Aorta (tissue), 5 donors: ENCODE data around the gene TGFB2. TPM values are rescaled to one million over a fixed set of nuclear protein-coding genes. Genes with fewer than 3 reads are reported as not detected.
"Not testable (repeated sequence)": the region's sequence is repeated elsewhere in the genome, so short reads cannot be mapped to it uniquely, and the experiment has no call there.

Experiments used
- ATAC-seq: fragments of 200-7000 bp; cut with Tn5 transposase; one replicate; pipeline ENCODE4 v1.9.1; 2022; ENCODE audit warnings: moderate library complexity; ENCODE audit not compliant: low FRiP score
- DNase-seq, 2 donors: peaks; one replicate each; pipeline ENCODE4 v3.0.0-alpha.2; 2020
- H3K27ac ChIP-seq, 2 donors: one replicate each; pipeline ENCODE4 v1.5.1; 2013; ENCODE audit warnings: low read length in 2 of 2, mild to moderate bottlenecking in 2 of 2, moderate library complexity in 2 of 2, control low read depth in 1 of 2, inconsistent platforms in 1 of 2, low read depth in 1 of 2
- H3K27me3 ChIP-seq, 2 donors: one replicate each; pipeline ENCODE4 v1.6.1; 2013; ENCODE audit warnings: control low read depth in 1 of 2, low read length in 1 of 2, mild to moderate bottlenecking in 1 of 2, moderate library complexity in 1 of 2; ENCODE audit not compliant: insufficient read depth in 2 of 2, control insufficient read depth in 1 of 2
- H3K36me3 ChIP-seq, 2 donors: one replicate each; pipeline ENCODE4 v1.6.1; 2013; ENCODE audit warnings: control low read depth in 1 of 2, low read length in 1 of 2, mild to moderate bottlenecking in 1 of 2; ENCODE audit not compliant: insufficient read depth in 2 of 2, control insufficient read depth in 1 of 2
- H3K4me1 ChIP-seq, 2 donors: one replicate each; pipeline ENCODE4 v1.6.1; 2013; ENCODE audit warnings: low read length in 2 of 2, control low read depth in 1 of 2, mild to moderate bottlenecking in 1 of 2, moderate library complexity in 1 of 2; ENCODE audit not compliant: insufficient read depth in 2 of 2, control insufficient read depth in 1 of 2
- H3K4me3 ChIP-seq, 2 donors: one replicate each; pipeline ENCODE4 v1.5.1; 2013; ENCODE audit warnings: low read length in 2 of 2, control low read depth in 1 of 2, mild to moderate bottlenecking in 1 of 2
- H3K9me3 ChIP-seq: one replicate; pipeline ENCODE4 v1.6.1; 2013; ENCODE audit warnings: mild to moderate bottlenecking, low read length; ENCODE audit not compliant: control insufficient read depth
- WGBS, 2 donors: extraction: QIAGEN DNeasy Blood & Tissue Kit; methylation state at CpG; one replicate each; pipeline ENCODE4 v1.1.7; 2013; 5-methylcytosine and 5-hydroxymethylcytosine counted together
- intact Hi-C, 2 donors: fragments of 100-400 bp; cut with DNase I; formaldehyde crosslinking; loops; one replicate each; pipeline versions ENCODE4 v1.14.2 to v1.15.0; 2022
- polyA plus RNA-seq, 2 donors: library from polyadenylated mRNA; stranded (reverse); fragments of 200-250 nt; gene quantifications; one replicate each; pipeline ENCODE4 v1.2.3, GENCODE V29; 2013
- total RNA-seq, 2 donors: library from RNA; stranded (reverse); fragmentation: NEBNext Ultra II Directional; extraction: Animal tissue kit (Norgen Biotek cat#: 25700); gene quantifications; one replicate each; pipeline ENCODE4 v1.2.1, GENCODE V29; 2021
- donor health status: healthy with polysubstance abuse.
- donor health status: Bipolar disorder and iron deficiency.
- donor health status: DM: no; HTN: no; CAD: no.
- donor health status: DM: no; HTN: no; CAD: no.
- donor health status: DM: yes; HTN: yes; CAD: no.

The TGFB2 gene
- total and polyA plus RNA-seq, 4 donors = 2.2 to 18.0 (median 9.1) TPM

DNA sequence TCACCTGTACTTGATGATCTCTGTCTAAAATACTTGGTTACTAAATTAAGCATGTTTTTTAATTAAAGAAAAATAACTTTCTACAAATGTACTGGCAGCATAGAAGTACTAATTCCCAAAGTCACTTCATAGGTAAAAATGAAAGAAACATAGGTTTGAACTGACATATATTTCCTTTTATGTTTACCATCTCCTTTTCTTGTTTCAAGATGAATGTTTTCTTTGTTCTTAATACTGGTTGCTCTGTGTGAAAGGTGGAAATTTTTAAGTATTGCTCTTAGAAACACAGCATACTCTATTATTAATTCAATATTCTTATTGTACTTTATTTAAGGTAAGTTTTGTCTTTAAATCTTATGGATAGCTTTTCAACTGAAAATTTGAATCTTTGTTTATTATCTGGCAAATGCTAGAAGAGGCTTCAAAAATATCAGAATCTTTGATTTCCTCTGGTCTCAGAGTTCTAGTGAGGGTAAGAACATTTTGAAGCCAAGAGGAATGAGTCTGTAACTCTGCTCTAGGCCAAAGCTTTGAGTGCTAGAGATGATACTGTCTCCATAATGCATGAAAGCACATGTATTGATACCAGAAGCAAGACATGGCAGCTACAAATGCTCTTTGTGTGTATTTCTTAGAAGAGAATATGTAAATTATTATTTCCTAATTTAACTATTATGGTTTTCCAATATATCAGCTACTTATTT lies 41.8 kb upstream of the TGFB2 start:
- ATAC-seq = no peak
- no peaks in the 10 kb centered on the region for H3K36me3 ChIP-seq
- no peak overlapping the region for H3K27ac ChIP-seq
- no peak overlapping the region for H3K4me3 ChIP-seq
- H3K27me3 ChIP-seq = no peaks in the 10 kb centered on the region
- H3K9me3 ChIP-seq = no peaks in the 10 kb centered on the region
- H3K4me1 ChIP-seq = no peaks in the 10 kb centered on the region
- intact Hi-C loops = no loop called here
- DNase-seq = no peak

DNA sequence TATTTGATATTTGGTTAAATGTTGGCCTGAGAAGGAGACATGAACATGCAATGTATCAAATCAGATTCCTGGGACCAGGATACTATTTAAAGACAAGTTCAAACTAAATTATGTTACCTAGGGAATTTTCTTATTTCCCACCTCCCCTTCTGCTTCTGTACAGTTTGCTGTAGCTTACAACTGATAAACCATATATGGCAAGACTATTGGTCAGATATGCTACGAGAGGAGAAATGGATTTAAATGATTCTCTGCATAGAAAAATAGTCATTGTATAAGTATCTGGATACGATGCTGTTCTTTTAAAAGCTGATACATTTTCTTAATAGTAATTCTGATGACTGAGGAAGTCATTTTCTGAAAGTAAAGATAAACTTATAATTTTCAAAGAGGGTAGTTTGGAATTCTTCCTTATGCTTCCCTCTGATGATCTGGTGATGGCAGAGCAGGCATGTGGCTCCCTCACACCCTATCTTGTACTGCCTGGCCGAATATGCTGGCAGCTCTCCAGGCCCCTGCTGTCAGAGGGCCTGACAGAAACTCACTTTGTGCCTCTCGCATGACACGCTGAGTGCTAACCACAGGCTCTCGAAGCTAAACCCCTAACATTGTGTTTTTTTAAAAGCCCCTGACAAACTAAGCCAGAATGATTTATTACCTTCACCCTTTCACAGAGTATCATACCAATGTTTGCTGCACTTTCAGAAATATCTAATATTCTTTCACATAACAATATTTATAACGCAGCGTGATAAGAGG lies 40.7 kb upstream of the TGFB2 start:
- H3K27ac ChIP-seq = no peak overlapping the region
- no peak for ATAC-seq
- no peaks in the 10 kb centered on the region for H3K4me1 ChIP-seq
- no peak overlapping the region for H3K4me3 ChIP-seq
- WGBS, 2 donors = 71 to 72% methylated on average over 8 of the region's 8 CpGs
- H3K27me3 ChIP-seq = no peaks in the 10 kb centered on the region
- no peaks in the 10 kb centered on the region for H3K9me3 ChIP-seq
- no peak for DNase-seq
- H3K36me3 ChIP-seq = no peaks in the 10 kb centered on the region
- intact Hi-C loops = no loop called here

DNA sequence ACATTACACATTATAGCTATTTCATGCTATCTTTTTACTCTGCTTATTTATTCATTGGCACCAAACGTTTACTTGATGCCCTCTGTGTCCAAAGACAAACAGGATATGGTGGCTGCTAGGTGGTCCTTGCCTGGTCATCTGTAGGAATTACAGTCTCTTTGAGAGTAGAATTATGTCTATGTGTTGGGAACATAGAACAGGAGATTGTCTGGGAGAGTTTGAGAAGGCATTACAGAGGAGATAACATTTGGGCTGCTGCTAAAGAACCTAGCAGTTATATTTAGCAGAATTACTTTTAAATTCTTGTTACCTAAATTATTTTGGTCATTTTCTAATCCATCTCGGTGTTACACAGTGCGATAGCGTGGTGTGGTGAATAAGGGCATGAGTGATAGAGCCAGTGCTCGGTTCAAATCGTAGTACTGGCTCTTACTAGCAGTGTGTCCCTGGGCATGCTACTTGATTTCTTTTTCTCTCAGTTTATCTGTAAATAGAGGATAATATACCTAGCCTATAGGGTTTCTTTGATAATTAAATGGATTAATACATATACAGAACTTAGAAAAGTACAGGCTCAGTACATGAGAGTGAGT lies 39.6 kb upstream of the TGFB2 start:
- ATAC-seq (no peak), DNase-seq (no peak)
- no peaks in the 10 kb centered on the region for H3K27me3 ChIP-seq
- no peak overlapping the region for H3K4me3 ChIP-seq
- intact Hi-C loops = no loop called here
- H3K36me3 ChIP-seq = no peaks in the 10 kb centered on the region
- no peak overlapping the region for H3K27ac ChIP-seq
- 78 to 82% methylated on average over 6 of the region's 6 CpGs for WGBS, 2 donors
- no peaks in the 10 kb centered on the region for H3K9me3 ChIP-seq
- no peaks in the 10 kb centered on the region for H3K4me1 ChIP-seq

DNA sequence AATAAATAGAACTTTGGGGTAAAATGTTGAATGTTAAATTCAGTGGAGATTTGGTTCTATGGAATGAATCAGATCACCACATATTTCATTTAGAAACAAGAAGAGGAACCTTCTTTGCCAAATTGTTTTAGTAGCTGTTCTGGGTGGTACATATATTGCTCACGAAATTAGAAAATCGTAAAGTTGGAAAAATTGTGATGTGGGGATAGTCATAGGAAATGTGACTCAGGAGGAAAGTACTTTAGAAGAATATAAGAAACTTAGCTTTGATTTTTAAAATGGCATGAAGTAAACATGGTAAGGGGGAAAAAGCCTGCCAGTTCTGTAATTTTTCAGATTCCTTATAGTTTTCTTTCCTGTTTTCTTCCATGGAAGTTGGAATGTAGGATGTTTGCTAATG lies 32.6 kb upstream of the TGFB2 start:
- Histone ChIP-seq H3K27ac (no peak overlapping the region), H3K27me3 (no peaks in the 10 kb centered on the region), H3K4me1 (no peaks in the 10 kb centered on the region), H3K9me3 (no peaks in the 10 kb centered on the region), H3K4me3 (no peak overlapping the region), H3K36me3 (no peaks in the 10 kb centered on the region)
- 88 to 95% methylated on average over 2 of the region's 2 CpGs for WGBS, 2 donors
- intact Hi-C loops = no loop called here
- DNase-seq (no peak), ATAC-seq (no peak)

DNA sequence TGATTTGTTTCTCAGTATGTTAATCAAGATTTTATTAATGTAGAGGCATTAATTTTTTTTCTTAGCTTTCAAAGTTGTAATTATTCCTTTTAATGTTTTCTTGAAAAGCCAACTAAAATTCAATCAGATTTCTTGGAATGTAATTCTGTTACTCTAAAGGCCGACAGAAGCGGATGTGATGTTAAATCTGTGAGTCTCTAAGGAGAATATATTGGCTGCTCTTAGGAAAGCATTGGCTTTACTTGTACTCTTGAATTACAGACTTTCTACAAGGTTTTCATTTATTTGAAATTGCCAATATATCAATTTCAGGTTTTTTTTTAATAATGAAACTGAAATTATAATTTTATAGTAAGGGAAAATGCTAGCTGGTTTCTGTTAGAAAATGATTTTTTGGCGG lies 30.8 kb upstream of the TGFB2 start:
- no peaks in the 10 kb centered on the region for H3K9me3 ChIP-seq
- H3K27ac ChIP-seq = no peak overlapping the region
- no peaks in the 10 kb centered on the region for H3K27me3 ChIP-seq
- intact Hi-C loops = no loop called here
- DNase-seq (no peak), ATAC-seq (no peak)
- no peak overlapping the region for H3K4me3 ChIP-seq
- no peaks in the 10 kb centered on the region for H3K4me1 ChIP-seq
- WGBS, 2 donors = 89 to 93% methylated on average over 3 of the region's 3 CpGs
- H3K36me3 ChIP-seq = no peaks in the 10 kb centered on the region

DNA sequence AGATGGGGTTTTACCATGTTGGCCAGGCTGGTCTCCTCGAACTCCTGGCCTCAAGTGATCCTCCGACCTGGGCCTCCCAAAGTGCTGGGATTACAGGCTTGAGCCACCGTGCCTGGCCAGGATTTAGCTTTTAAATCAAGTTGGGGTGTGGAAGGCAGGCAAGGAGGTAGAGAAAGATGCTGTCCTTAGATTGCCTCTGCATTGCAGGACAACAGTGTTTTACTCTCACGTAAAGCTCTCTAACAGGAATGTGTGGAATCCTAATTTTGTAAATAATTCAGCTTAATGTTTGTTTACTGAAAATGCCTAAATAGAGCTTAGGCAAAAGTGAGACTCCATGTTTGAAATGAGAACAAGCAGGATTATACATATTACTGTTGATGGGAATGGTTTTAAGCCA lies 29.5 kb upstream of the TGFB2 start:
- intact Hi-C loops = no loop called here
- ATAC-seq = no peak

DNA sequence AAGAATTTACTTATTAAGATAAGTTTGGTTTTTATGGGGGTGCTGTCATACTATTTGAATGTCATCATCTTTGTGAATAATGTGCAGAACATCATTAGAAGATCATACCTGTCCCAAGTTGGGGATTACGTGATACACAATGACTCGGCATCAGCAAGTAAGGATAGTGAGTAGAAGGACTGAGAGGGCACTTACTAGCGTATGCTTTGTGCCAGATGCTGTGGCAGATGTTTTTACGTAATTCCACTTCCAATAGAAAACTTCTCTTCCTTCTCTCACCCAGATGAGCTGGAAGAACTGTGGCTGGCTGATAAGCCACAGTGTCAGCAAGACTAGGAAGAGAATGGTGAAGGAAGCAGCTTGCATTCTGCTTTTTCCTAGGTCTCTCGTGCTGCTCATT lies 28.1 kb upstream of the TGFB2 start:
- ATAC-seq = no peak
- H3K9me3 ChIP-seq = no peaks in the 10 kb centered on the region
- H3K27me3 ChIP-seq = no peaks in the 10 kb centered on the region
- no peaks in the 10 kb centered on the region for H3K36me3 ChIP-seq
- no peak overlapping the region for H3K27ac ChIP-seq
- 87 to 89% methylated on average over 5 of the region's 5 CpGs for WGBS, 2 donors
- no peaks in the 10 kb centered on the region for H3K4me1 ChIP-seq
- DNase-seq = no peak
- H3K4me3 ChIP-seq = no peak overlapping the region
- intact Hi-C loops = no loop called here

More for the DNA sequence above, 29.5 kb upstream of the TGFB2 start:
- H3K36me3 ChIP-seq = no peaks in the 10 kb centered on the region
- no peak for DNase-seq
- H3K27ac ChIP-seq = no peak overlapping the region
- no peak overlapping the region for H3K4me3 ChIP-seq
- no peaks in the 10 kb centered on the region for H3K4me1 ChIP-seq
- H3K9me3 ChIP-seq = no peaks in the 10 kb centered on the region
- 90% methylated on average over 4 of the region's 4 CpGs for WGBS, 2 donors
- no peaks in the 10 kb centered on the region for H3K27me3 ChIP-seq

DNA sequence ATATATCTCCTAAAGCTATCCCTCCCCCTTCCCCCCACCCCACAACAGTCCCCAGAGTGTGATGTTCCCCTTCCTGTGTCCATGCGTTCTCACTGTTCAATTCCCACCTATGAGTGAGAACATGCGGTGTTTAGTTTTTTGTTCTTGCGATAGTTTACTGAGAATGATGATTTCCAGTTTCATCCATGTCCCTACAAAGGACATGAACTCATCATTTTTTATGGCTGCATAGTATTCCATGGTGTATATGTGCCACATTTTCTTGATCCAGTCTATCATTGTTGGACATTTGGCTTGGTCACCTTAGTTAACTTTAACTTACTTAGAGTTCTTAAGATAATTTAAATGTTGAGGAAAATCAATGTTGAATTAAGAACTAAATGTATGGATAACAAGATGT lies 25.0 kb upstream of the TGFB2 start:
- WGBS, 2 donors = 96 to 100% methylated on average over 1 to 3 of the region's 3 CpGs
- H3K27me3 ChIP-seq, H3K36me3 ChIP-seq, H3K27ac ChIP-seq, H3K4me1 ChIP-seq, DNase-seq, H3K4me3 ChIP-seq, ATAC-seq, H3K9me3 ChIP-seq: not testable (repeated sequence)
- intact Hi-C loops = loop anchor here (10.0 kb wide), 3 partner anchors 1095 to 1345 kb away; no protein-coding TSS in a partner anchor
